GM18951 (cell line): ENCODE measurements around the gene EMP1.
"Not testable (repeated sequence)": the region's sequence is repeated elsewhere in the genome, so short reads cannot be mapped to it uniquely, and the experiment has no call there.

Experiments used
- POLR2A ChIP-seq: IDR thresholded peaks from 4 replicates; pipeline ENCODE4 v1.6.1; 2011; ENCODE audit warnings: mild to moderate bottlenecking; ENCODE audit not compliant: insufficient read length, insufficient read depth; ENCODE audit errors: extremely low read depth
- in situ Hi-C: fragments of 300-500 bp; cut with MboI; formaldehyde crosslinking; loops from one replicate; pipeline ENCODE4 v1.12.0; 2022; ENCODE audit warnings: low sequenced_read_pairs, mixed read lengths, inconsistent platforms; ENCODE audit not compliant: unreplicated experiment

EMP1 gene

DNA sequence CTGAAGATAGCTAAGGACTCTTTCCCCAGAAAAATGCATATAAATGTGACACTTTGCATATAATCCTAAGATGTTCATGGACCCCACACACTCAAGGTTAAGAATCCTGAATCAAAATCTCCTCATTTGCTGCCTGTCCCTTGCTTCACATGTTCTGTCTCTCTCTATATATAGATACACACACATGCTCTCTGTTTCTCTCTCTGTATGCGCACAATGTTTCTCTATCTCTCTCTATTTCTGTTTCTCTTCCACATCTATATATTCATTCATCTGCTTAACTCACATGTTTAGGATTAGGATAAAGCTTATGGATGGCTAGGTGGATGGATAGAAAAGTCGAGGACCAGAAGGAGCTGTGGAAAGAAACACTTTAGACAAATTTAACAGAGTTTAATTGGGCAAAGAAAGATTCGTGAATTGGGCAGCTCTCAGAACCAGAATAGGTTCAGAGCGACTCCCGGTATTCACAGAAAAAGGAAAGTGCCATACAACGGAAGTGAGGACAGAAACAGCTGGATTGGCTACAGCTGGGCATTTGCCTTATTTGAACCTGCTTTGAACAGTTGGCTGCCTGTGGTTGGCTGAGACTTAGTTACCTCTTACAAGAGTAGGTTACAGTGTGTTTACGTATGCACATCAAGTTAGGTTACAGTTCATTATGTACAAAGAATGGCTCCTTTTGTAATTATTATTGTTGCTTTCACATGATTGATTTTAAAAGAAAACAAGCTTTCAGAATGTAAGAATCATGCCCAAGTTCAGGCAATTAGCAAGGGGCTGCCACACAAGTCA is 57.6 kb downstream of the EMP1 start:
- no peak for TF ChIP-seq POLR2A
- in situ Hi-C loops: no loop called here

DNA sequence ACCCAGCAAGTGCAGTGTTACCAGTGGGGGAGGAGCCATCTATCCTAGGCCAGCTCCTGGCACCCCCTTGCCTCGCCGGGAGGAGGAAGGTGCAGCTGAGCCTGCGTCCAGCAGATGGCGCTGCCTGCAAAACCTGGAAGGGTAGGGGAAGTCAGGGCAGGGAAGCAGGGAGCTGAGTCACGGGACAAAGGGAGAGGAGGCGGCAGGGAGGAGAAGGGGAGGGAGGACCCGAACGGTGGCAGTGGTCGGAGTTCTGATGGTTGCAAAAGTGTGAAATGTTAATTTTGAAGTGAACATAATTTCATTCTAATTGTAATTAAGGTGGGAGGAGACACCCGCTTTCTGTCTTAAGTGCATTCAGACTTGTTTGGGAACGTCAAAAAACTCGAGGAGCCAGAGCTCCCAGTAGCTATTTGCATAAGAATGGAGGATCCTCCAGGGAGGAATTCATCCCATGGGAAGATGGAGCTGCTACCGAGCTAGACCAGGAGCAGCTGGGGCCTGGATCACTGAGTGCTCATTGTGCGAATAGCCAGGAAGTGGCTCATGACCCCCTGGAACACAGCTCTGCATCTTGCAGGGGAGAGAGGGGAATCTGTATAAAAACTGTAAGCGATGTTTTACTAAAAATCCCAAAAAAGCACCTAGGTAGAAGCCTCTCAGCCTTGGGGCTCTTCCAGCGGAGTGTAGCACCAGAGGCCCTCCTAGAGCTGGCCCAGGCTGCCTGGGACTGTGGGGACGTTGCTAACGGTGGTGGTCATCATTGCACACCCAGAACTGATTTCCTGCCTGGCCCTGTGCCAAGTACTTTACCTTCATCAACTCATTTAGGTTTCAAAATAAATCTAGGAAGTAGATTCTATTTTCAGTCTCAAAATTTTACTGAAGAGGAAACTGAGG is 59.5 kb downstream of the EMP1 start:
- TF ChIP-seq POLR2A: no peak
- in situ Hi-C loops: no loop called here

DNA sequence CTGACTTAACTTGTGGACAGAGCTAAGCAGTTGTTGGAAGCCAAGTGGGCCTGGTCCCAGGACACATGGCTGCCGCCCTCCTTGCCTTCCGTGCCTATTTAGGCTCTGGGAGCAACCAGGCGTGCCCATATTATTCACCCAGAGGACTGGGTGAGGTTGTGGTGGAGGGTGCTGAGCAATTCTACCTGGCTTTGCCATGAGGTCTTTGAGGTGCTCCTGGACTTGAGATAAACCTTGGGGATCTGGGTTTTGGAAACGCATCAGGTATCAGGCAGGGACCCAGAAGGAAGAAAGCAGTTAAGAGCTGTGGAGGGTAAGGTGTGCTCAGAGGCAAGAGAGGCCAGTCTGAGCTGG is 60.1 kb downstream of the EMP1 start:
- in situ Hi-C loops: no loop called here
- no peak for TF ChIP-seq POLR2A

DNA sequence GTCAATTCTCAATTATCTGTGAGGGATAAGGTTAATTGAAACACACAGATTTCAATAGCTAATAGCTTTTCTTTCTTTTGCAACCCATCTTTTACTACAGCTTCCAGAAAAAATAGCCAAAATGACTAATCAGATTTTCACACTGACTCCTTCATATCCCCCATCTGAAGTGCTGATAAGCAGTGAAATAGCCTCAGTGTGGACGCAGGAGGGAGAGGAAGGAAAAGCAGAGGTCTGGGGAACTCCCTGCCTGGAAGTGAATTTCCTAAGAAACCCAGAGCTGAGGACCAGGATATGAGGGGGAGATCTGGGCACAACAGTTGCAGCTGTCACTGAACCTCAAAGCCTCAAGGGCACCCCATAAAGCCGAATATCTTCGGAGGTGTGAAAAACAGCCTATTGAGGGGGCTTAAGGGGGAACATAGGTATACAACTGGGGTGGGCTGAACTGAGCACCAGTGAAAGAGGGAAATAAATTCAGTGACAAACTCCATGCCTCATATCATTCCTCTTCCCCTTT is 60.9 kb downstream of the EMP1 start:
- TF ChIP-seq POLR2A: no peak
- in situ Hi-C loops: no loop called here

DNA sequence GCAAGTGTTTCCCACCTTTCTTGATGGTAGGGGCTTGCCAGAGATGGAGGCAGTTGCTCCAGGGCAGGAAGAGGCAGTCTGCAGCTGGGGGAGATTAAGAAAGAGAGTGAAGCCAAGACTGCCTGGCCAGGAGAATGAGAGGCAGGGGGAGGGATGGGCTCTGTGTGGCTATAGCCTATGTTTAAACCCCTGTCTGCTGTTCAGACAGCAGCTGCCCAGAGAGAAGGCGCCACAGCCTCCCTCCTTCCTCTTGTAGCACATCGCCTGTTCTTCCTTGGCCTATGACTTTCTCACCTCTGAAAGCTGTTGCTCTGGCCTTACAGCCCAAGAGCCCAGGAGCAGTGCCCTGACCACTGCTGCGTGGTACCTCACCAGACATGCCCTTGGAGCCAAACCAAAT is 61.7 kb downstream of the EMP1 start:
- in situ Hi-C loops: no loop called here
- TF ChIP-seq POLR2A: no peak

DNA sequence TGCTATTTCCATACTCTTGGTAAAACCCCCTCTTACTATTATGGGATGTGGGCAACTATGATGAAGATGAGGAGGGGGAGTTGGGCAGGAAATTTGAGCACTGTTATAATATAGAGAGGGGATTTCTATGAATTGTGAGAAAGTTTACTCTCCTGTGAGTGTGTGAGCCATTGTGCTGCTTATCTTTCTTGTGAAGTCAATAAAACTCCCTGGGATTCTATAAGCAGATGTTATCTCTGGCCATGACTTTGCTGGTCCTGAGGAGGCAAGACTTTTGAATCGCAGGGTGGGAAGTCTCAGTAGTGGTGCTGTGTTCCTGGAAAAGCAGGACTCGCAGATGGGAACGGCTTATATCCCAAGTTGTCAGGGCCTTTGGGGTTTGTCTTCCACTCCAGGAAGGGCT is 62.2 kb downstream of the EMP1 start:
- no peak for TF ChIP-seq POLR2A
- in situ Hi-C loops: no loop called here

DNA sequence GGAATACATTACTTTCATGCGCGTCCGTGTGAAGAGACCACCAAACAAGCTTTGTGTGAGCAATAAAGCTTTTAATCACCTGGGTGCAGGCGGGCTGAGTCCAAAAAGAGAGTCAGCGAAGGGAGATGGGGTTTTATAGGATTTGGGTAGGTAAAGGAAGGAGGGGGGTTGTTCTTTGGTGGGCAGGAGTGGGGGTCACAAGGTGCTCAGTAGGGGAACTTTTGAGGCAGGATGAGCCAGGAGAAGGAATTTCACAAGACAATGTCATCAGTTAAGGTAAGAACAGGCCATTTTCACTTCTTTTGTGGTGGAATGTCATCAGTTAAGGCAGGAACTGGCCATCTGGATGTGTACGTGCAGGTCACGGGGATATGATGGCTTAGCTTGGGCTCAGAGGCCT is 63.1 kb downstream of the EMP1 start:
- in situ Hi-C loops: not testable (repeated sequence)

DNA sequence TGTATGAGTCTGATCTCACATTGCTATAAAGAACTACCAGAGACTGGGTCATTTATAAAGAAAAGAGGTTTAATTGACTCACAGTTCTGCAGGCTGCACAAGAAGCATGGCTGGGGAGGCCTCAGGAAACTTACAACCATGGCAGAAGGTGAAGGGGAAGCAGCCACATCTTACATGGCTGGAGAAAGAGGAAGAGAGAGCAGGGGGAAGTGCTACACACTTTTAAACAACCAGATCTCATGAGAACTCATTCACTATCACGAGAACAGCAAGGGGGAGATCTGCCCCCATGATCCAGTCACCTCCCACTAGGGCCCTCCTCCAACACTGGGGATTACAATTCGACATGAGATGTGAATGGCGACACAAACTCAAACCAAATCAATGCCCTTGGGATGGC is 71.3 kb downstream of the EMP1 start:
- in situ Hi-C loops: not testable (repeated sequence)

DNA sequence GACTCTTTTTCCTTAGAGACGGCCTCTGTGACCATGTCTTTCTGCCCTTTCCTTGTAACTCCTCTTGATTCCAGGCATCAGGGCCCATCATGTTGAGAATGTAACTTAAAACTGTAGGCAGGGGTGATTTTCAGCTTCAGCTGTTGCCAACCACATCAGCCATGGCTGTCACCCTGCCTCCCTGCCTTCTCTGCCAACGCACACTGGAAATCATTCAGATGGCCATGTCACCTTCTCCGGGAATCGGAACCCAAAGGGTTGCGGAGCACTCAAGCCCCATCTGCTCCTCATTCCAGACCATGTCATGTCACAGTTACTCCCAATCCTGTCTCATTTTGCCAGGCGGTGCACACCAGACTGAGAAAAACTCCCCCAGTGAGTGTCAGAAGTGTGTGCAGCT is 72.1 kb downstream of the EMP1 start:
- in situ Hi-C loops: no loop called here

More for the DNA sequence above, 72.1 kb downstream of the EMP1 start:
- no peak for TF ChIP-seq POLR2A
